Body of pancreas (tissue), 4 donors: ENCODE data around the gene CERK. TPM values are rescaled to one million over a fixed set of nuclear protein-coding genes. Genes with fewer than 3 reads are reported as not detected.

Source experiments
- ATAC-seq: fragments of 150-250 bp; one replicate; pipeline ENCODE4 v1.9.1; 2016
- DNase-seq, 4 donors: peaks; one replicate each; pipeline ENCODE4 v3.0.0-alpha.2; 2019
- H3K27ac ChIP-seq, 4 donors: fragments of 200-600 bp; sonication (generic); 1 replicate in 3 of 4; 2 replicates in 1 of 4; pipeline versions ENCODE4 v1.5.1 to v1.6.1; 2016 to 2019; ENCODE audit warnings: mild to moderate bottlenecking in 1 of 4, mixed read lengths in 1 of 4, moderate library complexity in 1 of 4
- H3K27me3 ChIP-seq, 2 donors: fragments of 200-600 bp; sonication (generic); one replicate each; pipeline ENCODE4 v1.6.0; 2016; ENCODE audit warnings: mild to moderate bottlenecking in 1 of 2
- H3K36me3 ChIP-seq, 2 donors: fragments of 200-600 bp; sonication (generic); replicated peaks in 1 of 2; 2 replicates each; pipeline ENCODE4 v1.5.1; 2016; ENCODE audit warnings: low read depth in 2 of 2; ENCODE audit not compliant: insufficient read depth in 1 of 2
- H3K4me1 ChIP-seq: fragments of 200-600 bp; sonication (generic); one replicate; pipeline ENCODE4 v1.6.0; 2016
- H3K4me3 ChIP-seq, 2 donors: fragments of 200-600 bp; sonication (generic); 1 replicate in 1 of 2; 2 replicates in 1 of 2; pipeline ENCODE4 v1.5.1; 2016 to 2019
- H3K9me3 ChIP-seq, 3 donors: fragments of 200-600 bp; sonication (generic); 1 replicate in 2 of 3; 2 replicates in 1 of 3; pipeline ENCODE4 v1.5.1; 2016
- POLR2A ChIP-seq, 3 donors: fragments of 450-650 bp; IDR thresholded peaks; one replicate each; pipeline ENCODE4 v1.6.1; 2016; ENCODE audit warnings: antibody characterized with exemption in 3 of 3, mild to moderate bottlenecking in 2 of 3
- WGBS, 2 donors: methylation state at CpG; one replicate each; pipeline ENCODE4 v1.1.5; 2017; 5-methylcytosine and 5-hydroxymethylcytosine counted together
- intact Hi-C: fragments of 100-400 bp; cut with DNase I; formaldehyde crosslinking; loops from one replicate; pipeline ENCODE4 v1.15.1; 2023
- total RNA-seq, 2 donors: library from RNA; depleted of rRNA; stranded (reverse); fragments of >200 nt; gene quantifications; one replicate each; pipeline ENCODE4 v1.1.0, GENCODE V29; 2016
- TF ChIP-seq, protein P1 (sequence below), 7 experiments: fragments of 450-650 bp in 4 of 7; fragments of 200-600 bp in 3 of 7; sonication (generic) in 3 of 7; IDR thresholded peaks; one replicate each; pipeline ENCODE4 v1.5.1; 2016 to 2019; ENCODE audit warnings: antibody characterized with exemption in 7 of 7

CERK gene
- total RNA-seq, 2 donors from 2014 or later, result 33.6 to 46.4 TPM

DNA sequence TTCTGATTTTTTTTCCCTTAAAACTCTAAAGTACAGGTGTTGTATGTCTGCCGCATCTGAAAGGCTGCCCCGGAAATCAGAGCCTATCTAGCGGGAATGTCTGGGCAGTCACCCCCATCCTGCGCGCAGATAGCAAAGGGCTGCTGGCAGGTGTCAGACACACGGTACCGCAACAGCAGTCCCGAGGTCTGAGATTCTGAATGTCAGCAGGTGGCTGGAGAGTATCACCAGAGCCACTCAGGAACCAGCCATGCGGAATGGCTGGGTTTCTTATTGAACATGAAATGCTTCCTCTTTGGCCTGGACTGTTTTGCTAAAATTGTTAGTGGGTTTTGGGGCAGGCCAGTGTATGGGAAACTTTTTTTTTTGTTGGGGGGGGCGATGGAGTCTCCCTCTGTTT is 53.3 kb downstream of the CERK start:
- H3K4me3 ChIP-seq, result no peak overlapping the region
- TF ChIP-seq POLR2A (IDR thresholded peaks at IDR 0.05), result no peak
- TF ChIP-seq, protein P1, sequence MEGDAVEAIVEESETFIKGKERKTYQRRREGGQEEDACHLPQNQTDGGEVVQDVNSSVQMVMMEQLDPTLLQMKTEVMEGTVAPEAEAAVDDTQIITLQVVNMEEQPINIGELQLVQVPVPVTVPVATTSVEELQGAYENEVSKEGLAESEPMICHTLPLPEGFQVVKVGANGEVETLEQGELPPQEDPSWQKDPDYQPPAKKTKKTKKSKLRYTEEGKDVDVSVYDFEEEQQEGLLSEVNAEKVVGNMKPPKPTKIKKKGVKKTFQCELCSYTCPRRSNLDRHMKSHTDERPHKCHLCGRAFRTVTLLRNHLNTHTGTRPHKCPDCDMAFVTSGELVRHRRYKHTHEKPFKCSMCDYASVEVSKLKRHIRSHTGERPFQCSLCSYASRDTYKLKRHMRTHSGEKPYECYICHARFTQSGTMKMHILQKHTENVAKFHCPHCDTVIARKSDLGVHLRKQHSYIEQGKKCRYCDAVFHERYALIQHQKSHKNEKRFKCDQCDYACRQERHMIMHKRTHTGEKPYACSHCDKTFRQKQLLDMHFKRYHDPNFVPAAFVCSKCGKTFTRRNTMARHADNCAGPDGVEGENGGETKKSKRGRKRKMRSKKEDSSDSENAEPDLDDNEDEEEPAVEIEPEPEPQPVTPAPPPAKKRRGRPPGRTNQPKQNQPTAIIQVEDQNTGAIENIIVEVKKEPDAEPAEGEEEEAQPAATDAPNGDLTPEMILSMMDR (IDR thresholded peaks at IDR 0.05), result no peak
- 52 to 72% methylated on average over 8 to 10 of the region's 10 CpGs for WGBS, 2 donors
- H3K27ac ChIP-seq, result peak overlapping the region in 2 of 4 donors; percentile 53 to 56
- H3K4me1 ChIP-seq, result peaks cover 23% of the 10 kb centered on the region
- H3K27me3 ChIP-seq, result no peaks in the 10 kb centered on the region
- intact Hi-C loops, result no loop called here
- H3K36me3 ChIP-seq, result peaks cover 0 to 5% of the 10 kb centered on the region in 2 donors
- ATAC-seq (no peak), DNase-seq (peak in 2 of 4 donors; percentile 16 to 29)
- no peaks in the 10 kb centered on the region for H3K9me3 ChIP-seq

DNA sequence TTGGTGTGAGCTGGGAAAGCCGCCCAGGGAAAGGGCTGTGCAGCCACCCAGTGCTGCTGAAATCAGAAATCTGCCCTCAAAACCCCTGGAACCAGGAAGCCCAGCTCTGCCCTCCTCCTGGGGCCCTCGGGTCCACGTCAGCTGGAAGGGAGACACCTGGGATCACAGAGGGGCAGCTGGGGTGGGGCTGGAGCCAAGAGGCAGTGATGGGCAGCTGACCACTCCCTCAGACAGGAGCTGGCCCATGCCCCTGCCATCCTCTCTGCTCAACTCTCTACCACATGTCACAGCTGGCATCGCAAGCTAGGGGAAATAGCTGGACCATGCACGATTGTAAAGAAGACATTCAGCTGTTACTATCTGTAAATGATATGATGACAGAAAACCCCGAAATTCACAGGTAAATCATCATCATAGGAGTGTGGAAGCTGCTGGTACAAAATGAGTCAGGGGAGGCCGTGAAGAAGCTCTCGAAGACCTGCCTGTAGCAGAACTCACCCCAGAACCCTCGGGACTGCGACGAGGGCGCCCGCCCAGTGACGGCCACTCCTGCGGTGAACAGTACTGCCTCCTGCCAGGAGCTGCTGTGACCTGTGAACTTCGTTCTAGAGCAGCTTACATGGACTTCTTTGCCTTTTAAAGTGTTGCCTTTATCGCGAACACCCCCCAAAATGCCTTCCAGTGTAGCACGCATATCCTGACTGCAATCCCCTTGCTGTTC is 55.9 kb downstream of the CERK start:
- Histone ChIP-seq H3K36me3 (no peaks in the 10 kb centered on the region), H3K27ac (no peak overlapping the region), H3K9me3 (no peaks in the 10 kb centered on the region), H3K4me3 (no peak overlapping the region), H3K4me1 (peaks cover 23% of the 10 kb centered on the region), H3K27me3 (no peaks in the 10 kb centered on the region)
- no peak for DNase-seq
- TF ChIP-seq, protein P1 (IDR thresholded peaks at IDR 0.05), result no peak
- TF ChIP-seq POLR2A (IDR thresholded peaks at IDR 0.05), result no peak
- WGBS, 2 donors, result 87 to 93% methylated on average over 15 to 19 of the region's 19 CpGs
- intact Hi-C loops, result no loop called here
- ATAC-seq, result no peak

DNA sequence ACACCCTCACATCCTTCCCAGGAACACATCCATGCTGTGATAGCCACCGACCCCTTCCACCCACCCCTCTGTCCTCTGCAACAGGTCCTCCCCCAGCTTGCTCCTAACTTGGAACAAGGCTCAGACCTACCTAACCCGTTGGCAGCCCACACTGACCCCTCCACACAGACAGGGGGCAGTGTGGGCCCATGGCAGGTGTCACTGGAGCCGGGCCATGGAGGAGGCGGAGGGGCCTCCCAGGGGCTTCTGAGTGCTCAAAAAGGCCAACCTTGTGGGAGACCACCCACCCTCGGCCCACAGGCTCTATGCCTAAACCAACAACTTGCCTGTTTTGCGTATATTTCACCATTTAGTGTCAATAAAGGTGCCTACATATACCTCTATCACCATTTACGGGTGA is 57.0 kb downstream of the CERK start:
- DNase-seq (peak in 1 of 4 donors; percentile 39), ATAC-seq (no peak)
- Histone ChIP-seq H3K4me1 (peaks cover 15% of the 10 kb centered on the region), H3K27ac (no peak overlapping the region), H3K27me3 (no peaks in the 10 kb centered on the region), H3K4me3 (no peak overlapping the region), H3K36me3 (no peaks in the 10 kb centered on the region), H3K9me3 (no peaks in the 10 kb centered on the region)
- intact Hi-C loops, result no loop called here
- TF ChIP-seq POLR2A (IDR thresholded peaks at IDR 0.05), result no peak
- TF ChIP-seq, protein P1 (IDR thresholded peaks at IDR 0.05), result peak in 5 of 7 experiments; percentile 6 to 46 (median 28)
- 67 to 68% methylated on average over 5 to 7 of the region's 7 CpGs for WGBS, 2 donors

DNA sequence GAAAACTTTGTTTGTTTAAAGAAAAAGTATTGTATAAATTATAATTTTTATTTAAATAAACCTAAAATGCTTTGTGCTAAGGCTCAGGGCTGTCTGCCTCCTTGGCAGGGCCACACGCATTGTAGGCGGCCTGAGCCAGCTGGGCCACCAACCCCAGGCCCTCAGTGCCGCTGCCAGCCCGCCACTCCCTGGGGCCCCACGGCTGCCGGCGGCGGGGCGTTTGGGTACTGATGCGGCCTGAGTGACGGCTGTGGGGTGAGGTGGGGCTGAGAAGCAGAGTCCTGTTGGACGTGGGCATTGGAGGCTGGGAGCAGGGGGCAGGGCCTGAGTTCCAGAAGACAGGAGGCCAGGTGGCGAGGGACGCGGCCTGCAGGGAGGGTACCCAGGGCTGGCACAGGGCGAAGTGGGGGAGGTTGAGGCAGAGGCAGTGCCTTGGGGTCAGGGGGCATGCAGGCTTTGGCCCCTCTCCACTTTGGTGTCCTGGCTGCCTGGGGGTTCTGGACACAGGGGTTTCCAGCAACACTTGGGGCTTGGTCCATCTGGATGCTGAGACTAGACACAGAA is 58.3 kb downstream of the CERK start:
- no peaks in the 10 kb centered on the region for H3K9me3 ChIP-seq
- no peak overlapping the region for H3K27ac ChIP-seq
- H3K36me3 ChIP-seq, result no peaks in the 10 kb centered on the region
- no peak overlapping the region for H3K4me3 ChIP-seq
- no peaks in the 10 kb centered on the region for H3K27me3 ChIP-seq
- H3K4me1 ChIP-seq, result peaks cover 3% of the 10 kb centered on the region
- WGBS, 2 donors, result 83 to 90% methylated on average over 13 to 14 of the region's 16 CpGs
- DNase-seq, result no peak
- ATAC-seq, result no peak
- intact Hi-C loops, result no loop called here
- TF ChIP-seq, protein P1 (IDR thresholded peaks at IDR 0.05), result no peak
- no peak for TF ChIP-seq POLR2A (IDR thresholded peaks at IDR 0.05)
